Measurements from ENCODE around the gene YWHAB. TPM values are rescaled to one million over a fixed set of nuclear protein-coding genes. Genes with fewer than 3 reads are reported as not detected.
"Not testable (repeated sequence)": the region's sequence is repeated elsewhere in the genome, so short reads cannot be mapped to it uniquely, and the experiment has no call there.

The YWHAB gene
- total and polyA plus RNA-seq, 2 donors (not counting 3 experiments of a cell fraction or from before 2014, with no cell fraction given) = 65.9 to 255 TPM

GRCh38 chr20:44864493-44864892, 21.0 kb upstream of the YWHAB start:
- H3K9me1 ChIP-seq (replicated peaks; ENCODE audit: control insufficient read depth, extremely low read depth, insufficient read depth, low read length); H3K79me2 ChIP-seq (ENCODE audit: control insufficient read depth, insufficient read depth, low read length); POLR2A ChIA-PET; H4K20me1 ChIP-seq (replicated peaks; ENCODE audit: control insufficient read depth, extremely low read depth, insufficient read depth, low read length); H3K4me3 ChIP-seq (replicated peaks in 1 of 3; ENCODE audit: insufficient read depth in 1 of 3, low read depth in 1 of 3, low read length in 3 of 3); H3K9ac ChIP-seq (replicated peaks; ENCODE audit: extremely low read depth, insufficient read depth, low read length); intact Hi-C loops (cut with micrococcal nuclease); H3K36me3 ChIP-seq (ENCODE audit: control insufficient read depth in 2 of 2, extremely low read depth in 1 of 2, insufficient read depth in 2 of 2, low read length in 2 of 2); H2AFZ ChIP-seq (ENCODE audit: low read depth, low read length); H3K4me2 ChIP-seq (ENCODE audit: insufficient read depth, low read length); BruUV-seq (replicated peaks); FAIRE-seq; DNase-seq (ENCODE audit: low read depth, low spot score); H3K27ac ChIP-seq (ENCODE audit: insufficient read depth, low read depth, low read length); dilution Hi-C loops (cut with MboI; ENCODE audit: extremely low pct_ligation_motif_present, low sequenced_read_pairs); H3K4me1 ChIP-seq (ENCODE audit: control insufficient read depth, extremely low read depth, insufficient read depth, low read length); H3K9me3 ChIP-seq (replicated peaks; ENCODE audit: control insufficient read depth, insufficient read depth, low read length): not testable (repeated sequence)
- CTCF ChIA-PET = interaction anchor here (1.8 kb wide), 1 partner anchor 118 kb away, joined by 7 read pairs; no protein-coding TSS in a partner anchor
- H3K27me3 ChIP-seq (ENCODE audit: control insufficient read depth in 2 of 2, insufficient read depth in 2 of 2, low read length in 2 of 2) = peaks cover 8 to 13% of the 10 kb centered on the region in 2 experiments

- no peak overlapping the region for H3K9ac ChIP-seq (replicated peaks; ENCODE audit: extremely low read depth, insufficient read depth, low read length)
- DNase-seq (ENCODE audit: low read depth, low spot score) (no peak), FAIRE-seq (no peak)
- no peaks in the 10 kb centered on the region for H3K9me1 ChIP-seq (replicated peaks; ENCODE audit: control insufficient read depth, extremely low read depth, insufficient read depth, low read length)
- dilution Hi-C loops (cut with MboI; ENCODE audit: extremely low pct_ligation_motif_present, low sequenced_read_pairs) (no loop called here), intact Hi-C loops (cut with micrococcal nuclease) (loop anchor here (1.0 to 5.0 kb wide), 5 partner anchors 67 to 485 kb away; no protein-coding TSS in a partner anchor)
- no peaks in the 10 kb centered on the region for H3K4me1 ChIP-seq (ENCODE audit: control insufficient read depth, extremely low read depth, insufficient read depth, low read length)
- no peaks in the 10 kb centered on the region for H3K9me3 ChIP-seq (replicated peaks; ENCODE audit: control insufficient read depth, insufficient read depth, low read length)
- ChIA-PET CTCF (interaction anchor here (0.8 to 5.5 kb wide), 10 partner anchors 9 to 750 kb away, joined by 3 to 106 read pairs (median 6); partner anchors contain the start of gene KCNK15), POLR2A (no interaction called here)
- H3K4me2 ChIP-seq (ENCODE audit: insufficient read depth, low read length) = no peak overlapping the region
- H3K4me3 ChIP-seq (replicated peaks in 1 of 3; ENCODE audit: insufficient read depth in 1 of 3, low read depth in 1 of 3, low read length in 3 of 3) = no peak overlapping the region
- no peak overlapping the region for H3K27ac ChIP-seq (ENCODE audit: insufficient read depth, low read depth, low read length)
- H3K27me3 ChIP-seq (ENCODE audit: control insufficient read depth in 2 of 2, insufficient read depth in 2 of 2, low read length in 2 of 2) = peaks cover 8 to 14% of the 10 kb centered on the region in 2 experiments
- no peaks in the 10 kb centered on the region for H3K36me3 ChIP-seq (ENCODE audit: control insufficient read depth in 2 of 2, extremely low read depth in 1 of 2, insufficient read depth in 2 of 2, low read length in 2 of 2)
- H3K79me2 ChIP-seq (ENCODE audit: control insufficient read depth, insufficient read depth, low read length) = no peaks in the 10 kb centered on the region
- H4K20me1 ChIP-seq (replicated peaks; ENCODE audit: control insufficient read depth, extremely low read depth, insufficient read depth, low read length) = no peaks in the 10 kb centered on the region
- TF ChIP-seq CTCF (IDR thresholded peaks at IDR 0.05; ENCODE audit: extremely low read depth in 1 of 2, insufficient read depth in 1 of 2, low read depth in 1 of 2, low read length in 2 of 2) (no peak), EZH2 (IDR thresholded peaks at IDR 0.05; ENCODE audit: borderline replicate concordance, low read depth, low read length, severe bottlenecking) (no peak), POLR2A (IDR thresholded peaks at IDR 0.05; ENCODE audit: low read depth, low read length) (no peak), GATA2 (IDR thresholded peaks at IDR 0.05; ENCODE audit: insufficient read depth, insufficient read length, low read depth, low read length) (no peak), MYC (IDR thresholded peaks at IDR 0.05; ENCODE audit: low read depth, low read length) (no peak), JUN (IDR thresholded peaks at IDR 0.05; ENCODE audit: borderline replicate concordance, insufficient read depth, insufficient read length, low read depth) (no peak), POLR2AphosphoS5 (IDR thresholded peaks at IDR 0.05; ENCODE audit: insufficient read depth, low read depth, low read length) (no peak), MAX (IDR thresholded peaks at IDR 0.05; ENCODE audit: insufficient read depth, insufficient read length) (no peak), FOS (IDR thresholded peaks at IDR 0.05; ENCODE audit: borderline replicate concordance, insufficient read depth, low read length) (no peak)
- H2AFZ ChIP-seq (ENCODE audit: low read depth, low read length) = no peak overlapping the region
- no TSS peak for BruUV-seq (replicated peaks)
Measured at GRCh38 chr20:44866703-44867335, 18.7 kb upstream of the YWHAB start.
